Fibroblast of lung (primary cell): ENCODE measurements around the gene OLFML3. TPM values are rescaled to one million over a fixed set of nuclear protein-coding genes. Genes with fewer than 3 reads are reported as not detected.

Experiments
- DNase-seq, 2 donors: peaks; one replicate each; pipeline versions ENCODE4 v3.0.0 to v3.0.0-alpha.2; 2010; ENCODE audit warnings: low read depth in 2 of 2
- H2AFZ ChIP-seq: 2 replicates; pipeline ENCODE4 v1.5.1; 2012; ENCODE audit warnings: low read length, control low read depth, inconsistent platforms
- H3K27ac ChIP-seq: 2 replicates; pipeline ENCODE4 v1.5.1; 2011; ENCODE audit warnings: low read length, control low read depth; ENCODE audit not compliant: insufficient read depth
- H3K27me3 ChIP-seq: 2 replicates; pipeline ENCODE4 v1.5.1; 2011; ENCODE audit warnings: mild to moderate bottlenecking, low read length; ENCODE audit not compliant: control insufficient read depth, insufficient read depth
- H3K36me3 ChIP-seq: 2 replicates; pipeline ENCODE4 v1.5.1; 2011; ENCODE audit warnings: low read length; ENCODE audit not compliant: control insufficient read depth, insufficient read depth
- H3K4me1 ChIP-seq: 2 replicates; pipeline ENCODE4 v1.5.1; 2011; ENCODE audit warnings: low read length; ENCODE audit not compliant: control insufficient read depth, insufficient read depth; ENCODE audit errors: extremely low read depth
- H3K4me2 ChIP-seq: 2 replicates; pipeline ENCODE4 v1.5.1; 2011; ENCODE audit warnings: low read length, control low read depth; ENCODE audit not compliant: insufficient read depth; ENCODE audit errors: extremely low read depth
- H3K4me3 ChIP-seq, 4 experiments: fragments of 200-600 bp in 1 of 4; sonication (generic) in 1 of 4; replicated peaks in 1 of 4; 2 replicates each; pipeline ENCODE4 v1.5.1; 2011 to 2016; ENCODE audit warnings: low read length in 4 of 4, low read depth in 3 of 4, mild to moderate bottlenecking in 3 of 4, control low read depth in 2 of 4, inconsistent platforms in 1 of 4, mixed read lengths in 1 of 4; ENCODE audit not compliant: insufficient read depth in 1 of 4; ENCODE audit errors: control extremely low read depth in 1 of 4
- H3K79me2 ChIP-seq: 2 replicates; pipeline ENCODE4 v1.5.1; 2012; ENCODE audit warnings: mild to moderate bottlenecking, low read length, inconsistent platforms; ENCODE audit not compliant: control insufficient read depth, insufficient read depth
- H3K9ac ChIP-seq: 2 replicates; pipeline ENCODE4 v1.5.1; 2011; ENCODE audit warnings: mild to moderate bottlenecking, low read length, control low read depth; ENCODE audit not compliant: insufficient read depth
- H3K9me3 ChIP-seq: 2 replicates; pipeline ENCODE4 v1.5.1; 2012; ENCODE audit warnings: low read depth, low read length; ENCODE audit not compliant: control insufficient read depth, insufficient read depth
- H4K20me1 ChIP-seq: 2 replicates; pipeline ENCODE4 v1.5.1; 2011; ENCODE audit warnings: low read length; ENCODE audit not compliant: control insufficient read depth, insufficient read depth; ENCODE audit errors: extremely low read depth
- EZH2 ChIP-seq: IDR thresholded peaks from 2 replicates; pipeline ENCODE4 v1.5.1; 2012; ENCODE audit warnings: low read length, control low read depth, mild to moderate bottlenecking; ENCODE audit errors: missing control alignments
- polyA plus RNA-seq, 2 donors: library from polyadenylated mRNA; depleted of rRNA in 1 of 2; stranded (reverse) in 1 of 2; unstranded in 1 of 2; fragments of >200 nt; gene quantifications; 2 replicates each; pipeline ENCODE4 v1.2.1, GENCODE V29; 2011 to 2012; ENCODE audit warnings: missing spikeins in 1 of 2
- total RNA-seq: library from RNA; depleted of rRNA; stranded (reverse); fragments of >200 nt; gene quantifications from 2 replicates; pipeline ENCODE4 v1.2.1, GENCODE V29; 2014
- TF ChIP-seq, protein P1 (sequence below), 2 donors: IDR thresholded peaks in 1 of 2; conservative IDR thresholded peaks in 1 of 2; 1 replicate in 1 of 2; 2 replicates in 1 of 2; pipeline ENCODE4 v1.5.1; 2011 to 2012; ENCODE audit warnings: low read length in 2 of 2, control low read depth in 1 of 2, inconsistent platforms in 1 of 2, low read depth in 1 of 2, mild to moderate bottlenecking in 1 of 2

OLFML3 gene
- total and polyA plus RNA-seq, 2 donors (not counting 1 experiment from before 2014, with no cell fraction given) = 68.0 to 133 TPM

DNA sequence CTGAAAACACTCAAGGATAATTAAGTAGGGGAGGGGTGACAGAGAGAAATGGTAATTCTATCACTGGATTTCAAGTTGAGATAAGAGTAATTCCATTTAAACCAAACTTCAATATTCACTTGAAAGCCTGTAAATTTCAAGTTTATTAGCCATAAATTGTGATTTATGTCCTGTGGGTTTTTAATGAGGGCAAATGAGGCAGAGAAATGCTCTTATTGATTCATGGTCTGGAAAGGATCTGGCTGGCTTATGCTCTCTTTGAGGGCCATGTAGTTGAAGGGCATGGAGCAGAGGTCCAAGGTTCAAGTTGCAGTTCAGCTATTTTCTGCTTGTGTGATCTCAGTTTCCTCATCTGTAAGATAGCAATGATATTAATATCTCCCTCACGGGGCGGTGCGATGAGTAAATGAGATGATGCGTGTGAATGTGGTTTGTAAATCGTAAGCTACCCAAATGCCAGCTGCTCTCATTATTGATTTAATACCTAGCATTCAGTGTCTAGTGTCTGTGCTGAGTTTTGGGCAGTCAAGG lies 12.3 kb downstream of the OLFML3 start:
- Histone ChIP-seq H3K4me1 (no peaks in the 10 kb centered on the region), H2AFZ (no peak overlapping the region), H3K4me2 (no peak overlapping the region), H4K20me1 (no peaks in the 10 kb centered on the region), H3K4me3 (no peak overlapping the region), H3K79me2 (no peaks in the 10 kb centered on the region), H3K36me3 (no peaks in the 10 kb centered on the region), H3K9ac (no peak overlapping the region), H3K27me3 (no peaks in the 10 kb centered on the region), H3K27ac (no peak overlapping the region), H3K9me3 (no peaks in the 10 kb centered on the region)
- DNase-seq = no peak
- TF ChIP-seq, protein P1, sequence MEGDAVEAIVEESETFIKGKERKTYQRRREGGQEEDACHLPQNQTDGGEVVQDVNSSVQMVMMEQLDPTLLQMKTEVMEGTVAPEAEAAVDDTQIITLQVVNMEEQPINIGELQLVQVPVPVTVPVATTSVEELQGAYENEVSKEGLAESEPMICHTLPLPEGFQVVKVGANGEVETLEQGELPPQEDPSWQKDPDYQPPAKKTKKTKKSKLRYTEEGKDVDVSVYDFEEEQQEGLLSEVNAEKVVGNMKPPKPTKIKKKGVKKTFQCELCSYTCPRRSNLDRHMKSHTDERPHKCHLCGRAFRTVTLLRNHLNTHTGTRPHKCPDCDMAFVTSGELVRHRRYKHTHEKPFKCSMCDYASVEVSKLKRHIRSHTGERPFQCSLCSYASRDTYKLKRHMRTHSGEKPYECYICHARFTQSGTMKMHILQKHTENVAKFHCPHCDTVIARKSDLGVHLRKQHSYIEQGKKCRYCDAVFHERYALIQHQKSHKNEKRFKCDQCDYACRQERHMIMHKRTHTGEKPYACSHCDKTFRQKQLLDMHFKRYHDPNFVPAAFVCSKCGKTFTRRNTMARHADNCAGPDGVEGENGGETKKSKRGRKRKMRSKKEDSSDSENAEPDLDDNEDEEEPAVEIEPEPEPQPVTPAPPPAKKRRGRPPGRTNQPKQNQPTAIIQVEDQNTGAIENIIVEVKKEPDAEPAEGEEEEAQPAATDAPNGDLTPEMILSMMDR (conservative IDR thresholded peaks at IDR 0.05 in 1 of 2, IDR thresholded peaks at IDR 0.05 in 1 of 2; ENCODE audit: low read depth in 1 of 2, low read length in 2 of 2) = no peak
- TF ChIP-seq EZH2 = no peak

- no peaks in the 10 kb centered on the region for H4K20me1 ChIP-seq
- H3K9ac ChIP-seq = no peak overlapping the region
- no peak for DNase-seq
- TF ChIP-seq, protein P1 (conservative IDR thresholded peaks at IDR 0.05 in 1 of 2, IDR thresholded peaks at IDR 0.05 in 1 of 2; ENCODE audit: low read depth in 1 of 2, low read length in 2 of 2) = no peak
- TF ChIP-seq EZH2 = no peak
- H3K79me2 ChIP-seq = no peaks in the 10 kb centered on the region
- H3K36me3 ChIP-seq = no peaks in the 10 kb centered on the region
- H3K27ac ChIP-seq = no peak overlapping the region
- no peaks in the 10 kb centered on the region for H3K4me1 ChIP-seq
- no peaks in the 10 kb centered on the region for H3K9me3 ChIP-seq
- H3K27me3 ChIP-seq = no peaks in the 10 kb centered on the region
- no peak overlapping the region for H2AFZ ChIP-seq
- no peak overlapping the region for H3K4me3 ChIP-seq
- H3K4me2 ChIP-seq = no peak overlapping the region
Measured at GRCh38 chr1:113993072-113993471, 13.8 kb downstream of the OLFML3 start.

- H3K4me3 ChIP-seq = no peak overlapping the region
Measured at GRCh38 chr1:113993766-113994165, 14.5 kb downstream of the OLFML3 start.

More at GRCh38 chr1:113993766-113994165, 14.5 kb downstream of the OLFML3 start:
- no peaks in the 10 kb centered on the region for H4K20me1 ChIP-seq
- no peaks in the 10 kb centered on the region for H3K27me3 ChIP-seq
- no peak for DNase-seq
- TF ChIP-seq, protein P1 (conservative IDR thresholded peaks at IDR 0.05 in 1 of 2, IDR thresholded peaks at IDR 0.05 in 1 of 2; ENCODE audit: low read depth in 1 of 2, low read length in 2 of 2) = no peak
- no peak for TF ChIP-seq EZH2
- no peak overlapping the region for H3K27ac ChIP-seq
- no peaks in the 10 kb centered on the region for H3K36me3 ChIP-seq
- H3K9me3 ChIP-seq = no peaks in the 10 kb centered on the region
- no peaks in the 10 kb centered on the region for H3K79me2 ChIP-seq
- no peak overlapping the region for H3K9ac ChIP-seq
- H3K4me2 ChIP-seq = no peak overlapping the region
- no peaks in the 10 kb centered on the region for H3K4me1 ChIP-seq
- no peak overlapping the region for H2AFZ ChIP-seq
